ENCODE data around the gene STAT5A. TPM values are rescaled to one million over a fixed set of nuclear protein-coding genes. Genes with fewer than 3 reads are reported as not detected.

STAT5A gene
- total RNA-seq, 1 donor from 2014 or later, result 45.5 TPM

GRCh38 chr17:42329025-42329976 lies 41.0 kb downstream of the STAT5A start:
- no peak for DNase-seq (ENCODE audit: extremely low spot score, unreplicated experiment)
- peak overlapping the region; percentile 94 for H3K27ac Mint-ChIP-seq (ENCODE audit: unreplicated experiment)
- no peaks in the 10 kb centered on the region for H3K27me3 Mint-ChIP-seq (ENCODE audit: unreplicated experiment)
- peaks cover 27% of the 10 kb centered on the region for H3K4me1 Mint-ChIP-seq (ENCODE audit: unreplicated experiment)
- no peaks in the 10 kb centered on the region for H3K9me3 Mint-ChIP-seq (ENCODE audit: unreplicated experiment)
- TF ChIP-seq, protein P1, sequence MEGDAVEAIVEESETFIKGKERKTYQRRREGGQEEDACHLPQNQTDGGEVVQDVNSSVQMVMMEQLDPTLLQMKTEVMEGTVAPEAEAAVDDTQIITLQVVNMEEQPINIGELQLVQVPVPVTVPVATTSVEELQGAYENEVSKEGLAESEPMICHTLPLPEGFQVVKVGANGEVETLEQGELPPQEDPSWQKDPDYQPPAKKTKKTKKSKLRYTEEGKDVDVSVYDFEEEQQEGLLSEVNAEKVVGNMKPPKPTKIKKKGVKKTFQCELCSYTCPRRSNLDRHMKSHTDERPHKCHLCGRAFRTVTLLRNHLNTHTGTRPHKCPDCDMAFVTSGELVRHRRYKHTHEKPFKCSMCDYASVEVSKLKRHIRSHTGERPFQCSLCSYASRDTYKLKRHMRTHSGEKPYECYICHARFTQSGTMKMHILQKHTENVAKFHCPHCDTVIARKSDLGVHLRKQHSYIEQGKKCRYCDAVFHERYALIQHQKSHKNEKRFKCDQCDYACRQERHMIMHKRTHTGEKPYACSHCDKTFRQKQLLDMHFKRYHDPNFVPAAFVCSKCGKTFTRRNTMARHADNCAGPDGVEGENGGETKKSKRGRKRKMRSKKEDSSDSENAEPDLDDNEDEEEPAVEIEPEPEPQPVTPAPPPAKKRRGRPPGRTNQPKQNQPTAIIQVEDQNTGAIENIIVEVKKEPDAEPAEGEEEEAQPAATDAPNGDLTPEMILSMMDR (IDR thresholded peaks at IDR 0.05), result peak; percentile 17
- H3K36me3 Mint-ChIP-seq (ENCODE audit: unreplicated experiment), result peaks cover 50% of the 10 kb centered on the region
- H3K4me3 Mint-ChIP-seq (ENCODE audit: unreplicated experiment), result peak overlapping the region; percentile 16

- H3K4me1 Mint-ChIP-seq (ENCODE audit: unreplicated experiment), result peaks cover 31% of the 10 kb centered on the region
- H3K4me3 Mint-ChIP-seq (ENCODE audit: unreplicated experiment), result no peak overlapping the region
- peaks cover 55% of the 10 kb centered on the region for H3K36me3 Mint-ChIP-seq (ENCODE audit: unreplicated experiment)
- DNase-seq (ENCODE audit: extremely low spot score, unreplicated experiment), result no peak
- TF ChIP-seq, protein P1 (IDR thresholded peaks at IDR 0.05), result no peak
- H3K27me3 Mint-ChIP-seq (ENCODE audit: unreplicated experiment), result no peaks in the 10 kb centered on the region
- no peaks in the 10 kb centered on the region for H3K9me3 Mint-ChIP-seq (ENCODE audit: unreplicated experiment)
- H3K27ac Mint-ChIP-seq (ENCODE audit: unreplicated experiment), result peak overlapping the region; percentile 18
Measured at GRCh38 chr17:42333053-42333452, 44.8 kb downstream of the STAT5A start.

DNA sequence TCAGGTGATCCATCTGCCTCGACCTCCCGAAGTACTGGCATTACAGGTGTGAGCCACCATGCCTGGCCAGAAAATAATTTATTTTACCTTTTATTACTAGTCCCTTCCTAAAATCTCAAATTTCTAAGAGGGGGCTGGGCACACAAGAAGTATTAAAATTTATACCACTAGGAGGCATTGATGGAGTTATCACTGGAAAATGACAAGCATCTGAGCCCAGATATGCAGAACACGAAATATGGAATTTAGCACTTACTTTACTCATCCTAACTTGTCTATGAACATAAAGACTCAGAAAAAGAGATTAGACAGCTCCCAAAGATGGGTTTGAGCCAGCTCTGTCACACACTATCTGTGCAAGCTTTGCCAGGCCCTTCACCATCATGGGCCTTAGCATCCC lies 46.4 kb downstream of the STAT5A start:
- Mint-ChIP-seq H3K4me3 (ENCODE audit: unreplicated experiment) (no peak overlapping the region), H3K27me3 (ENCODE audit: unreplicated experiment) (no peaks in the 10 kb centered on the region), H3K4me1 (ENCODE audit: unreplicated experiment) (peaks cover 25% of the 10 kb centered on the region), H3K9me3 (ENCODE audit: unreplicated experiment) (no peaks in the 10 kb centered on the region), H3K36me3 (ENCODE audit: unreplicated experiment) (peaks cover 54% of the 10 kb centered on the region), H3K27ac (ENCODE audit: unreplicated experiment) (no peak overlapping the region)
- TF ChIP-seq, protein P1 (IDR thresholded peaks at IDR 0.05), result peak; percentile 53
- DNase-seq (ENCODE audit: extremely low spot score, unreplicated experiment), result no peak

DNA sequence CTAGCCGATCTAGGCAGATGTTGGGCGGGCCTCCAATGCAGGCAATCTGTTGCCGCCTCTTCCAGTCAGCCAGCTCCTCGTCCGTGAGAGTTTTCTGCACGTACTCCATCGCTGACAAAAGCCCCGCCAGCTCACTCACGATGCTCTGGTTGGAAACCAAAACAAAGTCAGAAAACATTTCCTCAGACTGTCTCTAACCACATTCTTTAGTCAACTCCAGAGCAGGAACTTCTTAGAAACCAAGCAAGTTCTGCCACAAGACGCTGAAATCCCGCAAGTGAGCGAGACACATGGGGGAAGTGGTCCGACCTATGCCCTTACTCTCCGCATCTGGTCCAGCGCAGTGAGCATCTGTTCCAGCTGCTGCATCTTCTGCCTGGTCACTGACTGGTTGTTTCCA lies 49.1 kb downstream of the STAT5A start:
- Mint-ChIP-seq H3K27me3 (ENCODE audit: unreplicated experiment) (no peaks in the 10 kb centered on the region), H3K4me1 (ENCODE audit: unreplicated experiment) (peaks cover 21% of the 10 kb centered on the region), H3K4me3 (ENCODE audit: unreplicated experiment) (no peak overlapping the region), H3K36me3 (ENCODE audit: unreplicated experiment) (peaks cover 59% of the 10 kb centered on the region), H3K9me3 (ENCODE audit: unreplicated experiment) (no peaks in the 10 kb centered on the region), H3K27ac (ENCODE audit: unreplicated experiment) (peak overlapping the region; percentile 76)
- DNase-seq (ENCODE audit: extremely low spot score, unreplicated experiment), result no peak
- TF ChIP-seq, protein P1 (IDR thresholded peaks at IDR 0.05), result no peak

DNA sequence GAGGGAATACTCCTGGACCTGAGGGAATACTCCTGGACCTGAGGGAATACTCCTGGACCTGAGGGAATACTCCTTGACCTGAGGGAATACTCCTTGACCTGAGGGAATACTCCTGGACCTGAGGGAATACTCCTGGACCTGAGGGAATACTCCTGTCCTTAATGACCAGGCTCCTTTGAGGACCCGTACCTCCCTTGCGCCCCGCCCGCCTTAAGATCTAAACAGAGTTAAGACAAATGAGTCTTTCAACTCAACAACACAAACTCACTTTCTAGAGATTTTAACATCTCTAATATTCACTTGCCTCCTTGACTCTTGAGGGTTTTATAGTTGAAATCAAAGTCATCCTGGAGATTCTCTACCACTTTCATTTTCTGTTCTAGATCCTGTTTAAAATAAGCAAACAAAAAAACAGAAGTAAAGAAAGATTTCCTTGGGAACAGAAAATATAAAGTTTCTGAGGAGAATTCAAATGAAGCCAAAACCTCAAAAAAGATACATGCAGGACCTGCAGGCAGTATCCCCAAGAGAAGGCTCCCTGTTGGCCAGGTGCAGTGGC lies 50.2 kb downstream of the STAT5A start:
- Mint-ChIP-seq H3K27ac (ENCODE audit: unreplicated experiment) (peak overlapping the region; percentile 71), H3K27me3 (ENCODE audit: unreplicated experiment) (no peaks in the 10 kb centered on the region), H3K4me3 (ENCODE audit: unreplicated experiment) (no peak overlapping the region), H3K4me1 (ENCODE audit: unreplicated experiment) (peaks cover 25% of the 10 kb centered on the region), H3K9me3 (ENCODE audit: unreplicated experiment) (no peaks in the 10 kb centered on the region), H3K36me3 (ENCODE audit: unreplicated experiment) (peaks cover 60% of the 10 kb centered on the region)
- TF ChIP-seq, protein P1 (IDR thresholded peaks at IDR 0.05), result no peak
- no peak for DNase-seq (ENCODE audit: extremely low spot score, unreplicated experiment)
